AG09309 (cell line): ENCODE results near the gene PRKCH.

ENCODE experiments used
- DNase-seq: peaks from one replicate; pipeline ENCODE4 v3.0.0-alpha.2; 2010; ENCODE audit warnings: low read depth
- H3K4me3 ChIP-seq: 2 replicates; pipeline ENCODE4 v1.5.1; 2011; ENCODE audit warnings: mild to moderate bottlenecking, low read depth, low read length, moderate library complexity; ENCODE audit not compliant: control insufficient read depth
- TF ChIP-seq, protein P1 (sequence below): IDR thresholded peaks from 2 replicates; pipeline ENCODE4 v1.5.1; 2011; ENCODE audit warnings: mild to moderate bottlenecking, low read depth, low read length, inconsistent platforms; ENCODE audit not compliant: insufficient read depth, control insufficient read depth; ENCODE audit errors: missing control alignments

PRKCH gene

DNA sequence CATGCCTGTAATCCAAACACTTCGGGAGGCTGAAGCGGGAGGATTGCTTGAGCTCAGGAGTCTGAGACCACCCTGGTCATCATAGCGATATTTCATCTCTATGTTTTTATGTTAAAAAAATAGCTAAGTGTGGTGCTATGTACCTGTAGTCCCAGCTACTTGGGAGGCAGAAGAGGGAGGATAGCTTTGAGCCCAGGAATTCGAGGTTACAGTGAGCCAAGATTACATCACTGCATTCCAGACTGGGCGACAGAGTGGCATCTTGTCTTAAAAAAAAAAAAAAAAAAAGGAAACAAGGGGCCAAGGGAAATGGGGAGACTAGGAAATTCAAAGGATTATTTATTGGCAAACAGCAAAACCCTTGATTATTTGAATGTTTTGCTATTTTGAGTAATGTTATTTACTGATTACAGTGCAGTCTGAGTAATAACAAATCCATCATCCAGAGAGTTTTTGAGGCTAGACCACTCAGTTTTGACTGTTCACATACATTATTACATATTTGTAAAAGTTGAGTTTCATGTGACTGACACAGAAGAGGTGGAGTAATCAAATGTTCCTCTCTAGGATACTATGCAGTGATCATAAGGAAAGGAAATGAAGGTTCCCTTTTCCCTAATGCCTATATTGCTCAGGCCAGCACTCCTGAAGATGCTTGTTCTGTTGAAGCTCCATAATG lies 40.8 kb downstream of the PRKCH start:
- no peak for DNase-seq
- H3K4me3 ChIP-seq: no peak overlapping the region
- TF ChIP-seq, protein P1, sequence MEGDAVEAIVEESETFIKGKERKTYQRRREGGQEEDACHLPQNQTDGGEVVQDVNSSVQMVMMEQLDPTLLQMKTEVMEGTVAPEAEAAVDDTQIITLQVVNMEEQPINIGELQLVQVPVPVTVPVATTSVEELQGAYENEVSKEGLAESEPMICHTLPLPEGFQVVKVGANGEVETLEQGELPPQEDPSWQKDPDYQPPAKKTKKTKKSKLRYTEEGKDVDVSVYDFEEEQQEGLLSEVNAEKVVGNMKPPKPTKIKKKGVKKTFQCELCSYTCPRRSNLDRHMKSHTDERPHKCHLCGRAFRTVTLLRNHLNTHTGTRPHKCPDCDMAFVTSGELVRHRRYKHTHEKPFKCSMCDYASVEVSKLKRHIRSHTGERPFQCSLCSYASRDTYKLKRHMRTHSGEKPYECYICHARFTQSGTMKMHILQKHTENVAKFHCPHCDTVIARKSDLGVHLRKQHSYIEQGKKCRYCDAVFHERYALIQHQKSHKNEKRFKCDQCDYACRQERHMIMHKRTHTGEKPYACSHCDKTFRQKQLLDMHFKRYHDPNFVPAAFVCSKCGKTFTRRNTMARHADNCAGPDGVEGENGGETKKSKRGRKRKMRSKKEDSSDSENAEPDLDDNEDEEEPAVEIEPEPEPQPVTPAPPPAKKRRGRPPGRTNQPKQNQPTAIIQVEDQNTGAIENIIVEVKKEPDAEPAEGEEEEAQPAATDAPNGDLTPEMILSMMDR: no peak

DNA sequence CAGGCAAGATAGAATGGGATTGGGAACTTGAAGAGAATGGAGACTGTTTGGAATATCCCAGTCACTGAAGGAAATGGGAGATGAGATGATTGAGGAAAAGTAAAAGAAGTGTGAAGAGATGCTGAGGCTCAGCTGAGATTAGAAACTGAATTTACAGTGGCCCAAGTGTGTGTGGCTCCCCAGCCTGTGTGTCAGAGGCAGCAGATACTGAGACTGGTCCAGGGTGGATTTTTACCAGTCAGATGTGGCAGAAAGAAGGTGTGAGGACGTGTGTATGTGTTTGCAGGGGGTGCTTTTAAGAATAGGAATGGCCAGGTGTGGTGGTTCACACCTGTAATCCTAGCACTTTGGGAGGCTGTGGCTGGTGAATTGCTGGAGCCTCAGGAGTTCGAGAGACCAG lies 42.9 kb downstream of the PRKCH start:
- TF ChIP-seq, protein P1: no peak
- no peak for DNase-seq
- H3K4me3 ChIP-seq: no peak overlapping the region

DNA sequence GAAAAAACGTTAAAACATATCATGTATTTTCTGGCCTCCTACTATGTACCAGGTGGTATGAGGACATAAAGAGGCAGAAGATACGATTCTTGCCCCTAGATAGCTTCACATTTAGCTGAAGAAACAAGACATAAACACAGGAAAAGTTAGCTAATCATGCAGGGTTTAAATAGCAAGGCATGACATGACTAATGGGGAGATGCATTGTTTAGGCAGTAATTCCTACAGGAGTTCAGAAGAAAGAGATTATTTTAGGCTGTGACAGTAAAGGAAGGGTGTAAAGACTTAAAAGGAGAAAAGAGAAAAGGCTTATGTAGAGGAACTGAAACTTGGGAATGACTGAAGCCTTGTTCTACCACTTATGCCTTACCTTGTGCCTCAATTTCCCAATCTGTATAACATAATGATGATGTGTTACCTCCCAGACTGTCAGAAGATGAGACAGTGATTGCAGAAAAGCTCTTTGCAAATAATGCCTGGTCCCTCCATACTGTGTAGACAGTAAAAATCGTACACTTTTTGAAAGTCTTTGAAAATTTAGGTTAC lies 44.4 kb downstream of the PRKCH start:
- no peak for DNase-seq
- no peak overlapping the region for H3K4me3 ChIP-seq
- TF ChIP-seq, protein P1: no peak

DNA sequence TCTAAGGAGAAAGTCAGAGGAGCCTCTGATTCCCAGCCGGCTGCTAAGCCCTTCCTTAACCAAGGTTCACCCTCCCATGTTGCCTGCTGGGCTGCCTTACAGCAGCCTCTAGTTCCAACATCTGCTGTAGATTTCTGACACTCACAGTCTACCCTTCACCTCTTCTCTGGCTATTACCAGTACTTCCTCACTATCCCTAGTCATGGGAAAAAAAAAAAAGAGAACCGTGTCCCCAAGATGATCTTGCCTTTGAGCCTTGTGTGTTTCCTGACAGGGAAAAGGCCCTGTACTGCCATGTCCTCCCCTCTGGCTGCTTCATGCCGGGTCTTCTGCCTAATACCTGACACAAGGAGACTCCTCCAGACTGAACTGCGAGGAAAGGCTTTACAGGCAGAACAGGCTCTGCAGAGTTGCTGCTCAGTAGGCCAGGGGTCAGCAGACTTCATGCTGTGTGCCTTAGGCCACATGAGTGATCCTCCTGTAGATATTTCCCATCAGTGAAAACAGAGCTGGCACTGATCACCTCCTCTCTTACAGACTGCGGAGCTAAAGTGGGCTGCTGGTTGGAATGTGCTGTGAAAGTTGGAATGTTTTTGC lies 46.8 kb downstream of the PRKCH start:
- H3K4me3 ChIP-seq: no peak overlapping the region
- DNase-seq: no peak
- TF ChIP-seq, protein P1: no peak

DNA sequence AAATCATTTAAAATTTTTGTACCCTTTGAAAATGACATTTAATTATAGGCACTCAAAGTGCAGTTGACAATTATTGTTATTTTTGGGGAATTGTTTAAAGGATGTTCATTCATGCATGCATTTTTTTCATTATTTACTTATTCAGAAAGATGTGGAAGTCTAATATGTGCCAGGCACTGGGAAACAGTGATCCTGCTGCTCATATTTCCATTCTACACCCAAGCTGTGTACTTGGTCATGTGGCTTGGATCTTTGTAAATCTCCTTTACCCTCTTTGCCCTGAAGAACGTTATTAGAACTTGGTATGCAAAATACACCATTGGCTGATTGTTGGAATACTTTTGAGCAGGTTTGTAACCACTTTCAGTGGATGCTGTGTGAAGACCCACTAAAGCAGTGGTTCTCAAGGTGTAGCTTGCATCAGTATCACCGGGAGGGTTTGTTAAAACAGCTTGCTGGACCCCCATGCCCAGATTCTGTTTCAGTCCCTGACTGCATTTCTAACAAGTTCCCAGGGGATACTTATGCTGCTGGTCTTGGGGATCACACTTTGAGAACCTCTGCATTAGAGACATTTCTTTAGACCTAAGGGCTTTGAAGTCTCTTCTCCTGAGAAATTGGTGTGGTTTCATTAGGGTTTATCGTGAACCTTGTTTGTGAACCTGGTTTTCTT lies 47.5 kb downstream of the PRKCH start:
- TF ChIP-seq, protein P1: no peak
- no peak for DNase-seq
- H3K4me3 ChIP-seq: no peak overlapping the region

DNA sequence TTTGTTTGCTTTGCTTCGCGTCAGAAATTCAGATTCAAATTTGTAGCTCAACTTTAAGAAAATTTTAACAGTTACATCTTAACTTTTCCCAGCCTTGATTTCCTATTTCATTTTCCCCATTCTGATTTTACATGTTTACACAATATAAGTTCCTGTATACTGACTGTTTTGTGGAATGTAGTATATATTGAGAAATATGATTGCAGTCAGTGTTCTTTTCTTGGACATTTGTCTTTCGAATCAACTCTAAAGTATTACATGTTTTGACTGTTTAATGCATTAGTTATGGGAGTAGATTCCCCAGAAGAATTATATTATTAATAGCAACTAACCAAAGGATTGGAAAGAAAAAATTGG lies 48.1 kb downstream of the PRKCH start:
- no peak overlapping the region for H3K4me3 ChIP-seq
- TF ChIP-seq, protein P1: no peak
- DNase-seq: no peak
